Measurements from ENCODE around the gene ZBTB20.

Gene ZBTB20

DNA sequence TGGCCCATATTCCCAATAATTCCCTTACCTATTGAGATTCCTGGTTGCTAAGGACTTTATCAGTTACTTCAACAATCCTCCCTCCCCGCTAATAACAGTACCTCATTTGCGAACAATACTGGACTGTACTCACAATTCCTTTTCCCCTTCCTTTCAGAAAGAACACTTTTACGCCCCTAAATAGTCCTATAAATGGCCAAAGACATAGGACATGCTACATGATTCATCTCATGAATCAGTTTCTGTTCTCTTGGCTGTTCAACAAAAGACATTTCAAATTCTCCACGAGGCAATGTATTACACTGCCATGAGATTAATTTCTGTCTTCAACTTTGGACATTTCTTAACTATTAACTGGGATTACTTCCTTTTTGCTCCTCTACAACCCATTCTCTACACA lies 588.8 kb downstream of the ZBTB20 start:
- DNase-seq, result peak; percentile 11

- DNase-seq, result no peak
These were observed 589.3 kb downstream of the ZBTB20 start for GRCh38 chr3:114557791-114558190.

DNA sequence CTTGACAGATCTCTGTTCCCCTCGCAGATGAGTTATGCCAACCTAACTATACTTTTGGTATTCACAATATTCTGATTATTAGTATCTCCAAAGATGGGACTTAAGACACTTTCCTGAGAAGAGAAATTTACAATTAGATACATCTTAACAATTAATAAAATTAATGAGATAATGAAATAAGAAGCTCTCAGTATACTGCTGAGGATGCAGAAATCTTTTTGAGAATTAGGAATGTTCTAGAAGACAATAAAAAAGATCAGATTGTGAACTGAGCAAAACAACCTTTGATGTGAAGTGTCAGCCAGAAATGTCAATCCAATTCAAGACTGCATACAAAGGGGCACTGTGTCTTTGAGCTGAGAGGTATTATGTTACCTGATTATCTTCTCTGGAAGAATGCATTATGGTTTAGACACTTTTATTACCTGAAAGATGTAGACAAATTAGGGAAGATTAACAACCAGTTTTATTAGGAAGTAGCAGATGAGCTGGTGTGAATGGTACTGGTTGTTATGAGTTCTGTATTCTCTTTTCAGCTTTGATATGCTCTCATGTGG lies 590.4 kb downstream of the ZBTB20 start:
- no peak for DNase-seq

DNA sequence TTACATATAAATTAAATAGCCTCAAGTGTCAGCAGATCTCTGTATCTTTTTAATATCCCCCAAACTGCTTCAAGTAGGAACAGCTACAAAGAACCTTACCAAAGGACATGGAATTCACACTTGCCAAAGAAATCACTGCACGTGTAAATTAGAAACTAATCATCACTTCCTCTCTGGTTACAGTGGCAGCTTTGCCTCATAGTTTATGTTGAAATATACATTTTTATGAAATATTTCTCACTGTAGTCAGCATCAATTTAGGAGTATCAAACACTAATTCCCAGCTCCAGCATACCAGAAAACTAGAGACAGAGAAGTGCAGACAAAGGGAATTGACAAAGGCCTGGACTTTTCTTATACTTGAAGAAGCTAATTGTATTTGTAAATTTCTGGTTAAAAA lies 592.4 kb downstream of the ZBTB20 start:
- peak; percentile 73 for DNase-seq

- no peak for DNase-seq
These were observed 593.0 kb downstream of the ZBTB20 start for GRCh38 chr3:114553949-114554593.

- no peak for DNase-seq
These were observed 594.6 kb downstream of the ZBTB20 start for GRCh38 chr3:114552527-114552812.

DNA sequence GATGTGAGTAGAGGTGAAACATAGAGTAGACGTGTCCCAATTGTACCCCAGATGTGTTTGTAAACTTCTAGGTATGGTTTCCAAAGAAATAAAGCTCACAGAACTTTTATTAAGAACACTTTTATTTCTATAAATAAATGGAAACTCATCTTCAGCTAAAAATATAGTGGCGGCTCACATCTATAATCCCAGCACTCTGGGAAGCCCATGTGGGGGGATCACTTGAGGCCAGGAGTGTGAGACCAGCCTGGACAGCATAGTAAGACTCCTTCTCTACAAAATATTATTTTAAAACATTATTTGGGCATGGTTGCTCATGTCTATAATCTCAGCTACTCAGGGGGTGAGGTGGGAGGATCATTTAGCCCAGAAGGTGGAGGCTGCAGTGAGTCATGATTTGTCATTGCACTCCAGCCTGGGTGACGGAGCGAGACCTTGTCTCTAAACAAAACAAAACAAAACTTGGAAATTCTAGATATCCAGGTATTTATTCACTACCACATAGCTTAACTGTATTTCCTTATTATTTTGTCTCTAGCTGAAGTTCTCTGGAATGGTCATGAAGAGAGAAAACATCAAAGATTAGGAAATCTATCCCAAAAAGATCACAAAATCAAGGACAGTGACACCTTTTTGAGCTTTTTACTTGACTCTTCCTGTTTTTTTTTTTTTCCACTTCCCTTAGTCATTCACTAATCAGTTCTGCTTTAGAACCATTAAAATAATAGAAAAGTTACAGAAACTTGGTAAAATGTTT lies 595.1 kb downstream of the ZBTB20 start:
- peak; percentile 66 for DNase-seq

- DNase-seq, result no peak
These were observed 596.9 kb downstream of the ZBTB20 start for GRCh38 chr3:114550165-114550564.

DNA sequence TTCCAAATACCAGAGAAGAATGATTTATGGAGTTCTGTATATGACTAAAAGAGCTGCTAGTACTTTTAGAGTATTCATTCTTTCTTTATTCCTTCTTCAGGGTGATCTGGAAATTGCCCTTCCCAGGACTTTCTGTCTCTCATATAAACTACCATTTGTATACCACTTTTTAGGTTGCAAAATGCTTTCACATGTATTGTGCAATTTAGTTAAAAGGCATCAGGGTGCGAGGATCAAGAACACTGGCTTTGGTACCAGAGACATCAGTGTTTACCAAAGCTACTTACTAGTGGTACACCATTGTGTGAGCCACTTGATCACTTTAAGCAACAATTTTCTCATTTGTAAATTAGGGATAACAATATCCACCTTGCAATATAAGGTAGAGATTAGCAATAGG lies 601.9 kb downstream of the ZBTB20 start:
- DNase-seq, result no peak

DNA sequence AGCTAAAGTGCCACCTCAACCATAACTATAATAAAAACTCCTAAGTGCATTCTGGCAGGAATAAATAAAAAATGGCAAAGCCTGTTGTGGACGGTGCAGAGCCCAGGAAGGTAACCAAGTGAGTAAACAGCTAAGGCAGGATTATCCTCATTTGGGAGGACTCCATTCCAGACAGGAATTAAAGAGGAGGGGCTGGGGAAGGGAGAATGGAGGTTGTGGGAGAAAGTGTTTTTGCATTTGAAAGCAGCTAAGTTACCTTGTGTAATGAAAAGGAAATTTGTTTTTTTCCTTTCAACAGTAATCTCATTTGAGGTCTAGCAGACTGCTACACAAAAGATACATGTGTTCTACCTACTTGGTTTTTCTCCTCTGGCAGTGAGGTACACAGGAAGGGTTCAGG lies 604.7 kb downstream of the ZBTB20 start:
- no peak for DNase-seq

DNA sequence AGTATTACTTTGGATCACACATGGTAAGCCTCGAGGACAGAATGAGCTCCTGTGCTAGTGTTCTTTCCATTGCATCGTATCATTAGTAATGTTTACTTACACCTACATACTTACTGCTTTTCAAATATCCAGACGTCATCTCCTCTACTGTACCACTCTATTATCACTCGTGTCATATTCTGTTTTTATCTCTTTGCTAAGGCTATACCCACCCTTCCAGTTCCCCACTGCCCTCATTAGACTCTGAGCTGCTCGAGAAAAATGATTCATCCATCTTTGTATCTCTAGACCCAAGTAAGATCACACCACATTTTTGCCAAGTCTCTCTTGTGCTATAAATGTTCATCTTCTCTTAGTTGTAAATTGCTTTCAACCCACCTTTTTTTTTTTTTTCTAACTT lies 607.6 kb downstream of the ZBTB20 start:
- no peak for DNase-seq

DNA sequence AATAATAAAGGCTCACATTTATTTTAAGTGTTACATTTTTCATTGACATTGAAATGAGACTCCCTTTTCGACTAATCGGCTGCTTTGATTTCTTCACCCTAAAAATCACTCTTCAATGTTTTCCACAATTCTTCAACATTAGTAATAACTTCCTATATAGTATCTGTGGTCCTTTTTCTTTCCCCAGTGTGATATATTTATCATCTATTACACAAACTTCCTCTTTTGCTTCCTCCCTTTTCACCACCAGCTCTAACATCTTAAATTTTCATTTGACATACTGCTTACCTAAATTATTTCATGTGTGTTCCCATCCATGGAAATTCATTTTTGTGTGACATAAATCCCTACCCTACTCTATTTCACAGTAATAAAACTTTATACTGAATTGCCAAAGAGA lies 608.9 kb downstream of the ZBTB20 start:
- DNase-seq, result no peak

DNA sequence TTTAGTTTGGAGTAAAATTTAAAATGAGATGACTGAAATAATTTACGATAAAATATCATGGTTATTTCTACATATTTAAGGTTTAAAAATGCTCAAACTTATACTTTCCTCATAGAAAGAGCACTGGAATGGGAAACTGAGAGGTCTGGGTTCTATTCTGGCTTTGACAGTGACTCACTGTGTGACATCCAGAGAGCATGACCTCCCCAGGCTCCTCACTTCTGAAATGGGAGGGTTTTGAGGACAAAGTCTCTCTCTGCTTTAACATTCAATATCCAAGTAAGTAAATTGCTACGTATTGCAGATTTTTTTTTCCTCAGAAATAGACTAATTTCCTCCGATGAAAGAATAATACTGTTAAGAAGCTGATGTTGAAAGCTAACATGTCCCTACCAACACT lies 618.6 kb downstream of the ZBTB20 start:
- DNase-seq, result no peak

DNA sequence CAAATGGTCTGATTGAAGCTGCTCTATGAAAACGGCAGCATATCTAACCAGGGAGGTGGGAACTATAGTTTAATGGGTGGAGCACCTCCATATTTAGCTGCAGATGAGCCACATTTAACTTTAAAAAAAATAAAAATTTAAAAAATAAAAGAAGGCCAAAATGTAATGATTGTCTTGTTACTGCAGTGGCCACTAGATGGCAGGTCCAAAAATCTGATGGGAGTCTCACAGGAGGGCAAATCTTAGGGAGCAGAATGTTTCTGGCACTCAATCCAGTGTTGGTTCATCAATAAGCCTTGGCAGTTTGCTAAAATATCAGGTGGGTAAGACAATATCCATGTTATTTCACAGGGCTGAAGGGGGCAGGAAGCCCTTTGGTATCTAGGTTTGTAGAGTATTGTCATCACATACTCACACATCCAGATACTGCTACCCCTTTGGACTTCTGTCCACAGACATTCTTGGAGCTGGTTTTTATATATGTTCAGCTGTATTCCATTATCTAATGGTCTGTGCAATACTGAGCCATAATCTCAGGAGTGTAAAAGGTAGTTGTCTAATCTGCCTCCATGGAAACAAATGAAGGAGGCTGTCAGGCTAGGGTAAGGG lies 619.9 kb downstream of the ZBTB20 start:
- peak; percentile 20 for DNase-seq

GRCh38 chr3:114525278-114525677 lies 621.8 kb downstream of the ZBTB20 start:
- DNase-seq, result no peak

DNA sequence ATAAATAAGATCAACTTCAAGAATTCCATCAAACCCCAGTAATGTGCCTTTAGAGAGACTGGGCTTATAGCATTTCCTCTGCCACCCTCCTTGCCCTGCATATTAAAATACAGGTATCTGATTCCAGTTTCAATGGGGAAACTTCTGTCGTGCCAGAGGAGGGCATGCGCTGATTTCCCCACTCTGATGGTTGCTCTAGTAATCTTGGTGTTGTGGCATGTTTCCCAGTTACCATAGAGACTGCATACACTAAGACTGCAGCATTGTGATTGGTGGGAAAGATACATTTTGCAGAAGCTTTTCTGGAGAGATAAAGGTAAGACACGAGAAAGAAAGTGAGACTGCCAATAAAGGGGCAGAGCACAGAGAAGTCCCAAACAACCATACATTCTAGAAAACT lies 627.7 kb downstream of the ZBTB20 start:
- peak; percentile 48 for DNase-seq

DNA sequence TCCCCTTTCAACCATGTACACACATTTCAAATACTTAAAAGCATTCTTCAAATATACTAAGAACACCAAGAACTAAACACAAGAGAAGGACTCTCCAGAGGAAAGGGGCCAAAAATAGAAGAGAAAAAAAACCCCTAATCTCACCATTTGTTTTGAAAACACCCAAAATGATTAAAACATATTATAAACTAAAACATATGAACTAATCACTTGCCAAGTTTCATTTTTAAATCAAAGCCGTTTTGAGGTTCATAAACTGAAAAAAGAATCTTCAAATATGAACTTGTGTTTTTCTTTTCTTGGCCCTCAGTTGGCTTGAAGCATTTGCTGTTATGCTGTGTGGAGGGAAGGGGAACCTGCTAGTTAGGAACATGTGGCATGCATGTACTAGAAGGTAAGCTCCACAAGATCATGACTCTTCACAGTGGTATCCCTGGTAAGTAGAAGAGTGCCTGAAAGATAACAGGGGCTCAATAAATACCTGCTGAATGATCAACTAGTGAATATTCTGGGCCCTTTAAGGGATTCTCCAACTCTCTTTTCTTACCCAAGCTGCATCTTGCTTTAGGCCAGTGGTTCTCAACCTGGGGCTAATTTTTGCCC lies 628.8 kb downstream of the ZBTB20 start:
- no peak for DNase-seq

DNA sequence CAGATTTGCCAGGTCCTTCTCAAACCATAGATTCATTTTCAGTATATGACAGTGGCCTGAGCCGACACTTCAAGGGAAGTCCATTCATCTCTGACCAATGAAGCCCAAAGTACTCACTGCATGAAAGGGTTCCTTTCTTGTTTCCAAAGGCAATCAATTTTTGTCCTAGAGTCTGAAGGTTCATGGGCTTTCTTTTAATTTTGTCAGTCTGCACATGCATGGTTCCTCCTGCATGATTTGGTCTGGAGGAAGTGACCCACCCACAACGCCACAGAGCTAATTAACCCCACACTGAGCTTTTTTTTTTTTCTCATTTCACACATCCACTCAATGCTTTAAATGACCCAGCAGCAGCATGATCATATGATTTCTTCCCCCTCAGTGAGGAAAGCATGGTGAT lies 636.9 kb downstream of the ZBTB20 start:
- no peak for DNase-seq

DNA sequence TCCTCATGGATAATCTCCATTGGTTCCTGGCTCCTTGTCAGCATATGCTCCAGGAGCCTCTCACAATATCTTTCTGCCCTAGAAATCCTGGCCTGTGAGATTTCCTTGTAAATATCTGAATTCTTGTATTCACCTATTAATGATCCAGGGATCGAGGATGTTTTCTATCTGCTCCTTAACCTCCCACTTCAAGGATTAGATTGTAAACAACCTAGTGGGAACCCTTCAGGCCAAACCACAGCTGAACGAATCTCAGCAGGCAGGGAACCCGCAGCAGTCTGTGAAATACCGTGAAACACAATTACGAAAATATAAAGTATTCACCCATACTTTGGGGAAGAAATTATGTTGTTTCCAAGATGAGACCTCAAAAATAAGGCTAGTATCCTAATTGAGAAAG lies 637.3 kb downstream of the ZBTB20 start:
- no peak for DNase-seq

DNA sequence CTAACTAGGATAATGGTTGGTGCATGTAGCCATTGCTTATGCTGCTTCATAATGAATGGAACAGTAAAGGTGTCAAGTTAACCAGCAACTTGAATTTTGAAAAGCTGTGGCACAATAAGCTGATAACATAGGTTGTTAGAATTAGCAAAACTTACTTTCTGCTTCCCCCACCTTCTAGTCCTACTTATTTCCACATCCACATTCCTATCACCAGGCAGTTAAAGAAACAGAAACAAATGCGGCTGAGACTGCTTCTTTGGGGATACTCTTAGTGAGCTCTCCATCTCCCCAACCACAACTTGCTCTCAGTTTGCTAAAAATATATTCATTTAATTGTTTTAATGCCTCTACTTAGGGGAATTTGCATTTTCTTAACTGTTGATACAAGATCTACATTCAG lies 638.1 kb downstream of the ZBTB20 start:
- peak; percentile 5 for DNase-seq

DNA sequence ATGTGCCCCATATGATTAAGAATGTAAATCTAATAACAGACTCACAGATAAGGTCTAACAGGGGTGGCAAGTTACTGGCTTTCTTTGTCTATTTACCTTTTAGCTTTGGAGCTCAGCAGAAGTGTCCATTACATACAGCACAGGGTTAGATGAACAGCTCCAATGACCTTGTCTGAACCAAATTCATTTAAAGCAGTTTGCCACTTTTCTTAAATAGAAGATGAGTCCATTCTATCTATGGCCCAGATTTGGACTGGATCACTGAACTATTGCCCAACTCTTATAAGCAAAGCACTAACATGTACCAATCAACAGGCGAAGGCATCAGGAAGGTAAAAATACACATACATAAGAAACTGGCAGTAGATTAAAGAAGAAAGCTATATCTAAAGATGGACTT lies 638.9 kb downstream of the ZBTB20 start:
- DNase-seq, result no peak

DNA sequence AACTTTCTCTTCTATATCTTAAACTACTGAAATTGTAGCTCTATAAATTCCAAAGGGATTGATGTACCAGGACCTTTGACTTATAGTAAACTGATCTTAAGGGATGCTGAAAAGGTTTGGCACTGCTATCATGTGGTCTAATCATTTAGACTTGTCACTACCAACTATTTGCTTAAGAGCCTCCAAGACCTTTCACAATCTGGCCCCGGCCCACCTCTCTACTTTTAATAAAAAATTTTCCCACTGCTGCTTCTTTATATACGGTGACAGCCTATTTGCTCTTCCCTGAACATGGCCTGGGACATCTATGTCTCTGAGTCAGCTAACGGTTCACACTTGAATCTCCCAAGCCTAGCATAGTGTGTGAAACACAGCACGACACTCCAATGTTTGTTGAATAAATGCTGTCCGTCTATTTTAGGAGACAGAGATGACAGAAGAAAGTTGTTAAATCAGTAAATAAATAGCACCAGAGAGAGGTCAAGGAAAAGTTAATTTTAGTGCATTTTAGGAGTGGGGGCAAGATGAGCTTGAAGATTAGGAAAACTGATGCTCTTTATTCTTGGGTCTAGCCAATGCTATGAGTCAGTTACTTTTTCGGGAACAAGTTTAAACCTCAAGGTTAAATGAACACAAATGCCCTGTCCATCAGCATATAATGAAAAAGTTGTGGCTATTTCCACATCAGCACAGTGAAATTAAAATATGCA lies 640.3 kb downstream of the ZBTB20 start:
- DNase-seq, result peak; percentile 47

DNA sequence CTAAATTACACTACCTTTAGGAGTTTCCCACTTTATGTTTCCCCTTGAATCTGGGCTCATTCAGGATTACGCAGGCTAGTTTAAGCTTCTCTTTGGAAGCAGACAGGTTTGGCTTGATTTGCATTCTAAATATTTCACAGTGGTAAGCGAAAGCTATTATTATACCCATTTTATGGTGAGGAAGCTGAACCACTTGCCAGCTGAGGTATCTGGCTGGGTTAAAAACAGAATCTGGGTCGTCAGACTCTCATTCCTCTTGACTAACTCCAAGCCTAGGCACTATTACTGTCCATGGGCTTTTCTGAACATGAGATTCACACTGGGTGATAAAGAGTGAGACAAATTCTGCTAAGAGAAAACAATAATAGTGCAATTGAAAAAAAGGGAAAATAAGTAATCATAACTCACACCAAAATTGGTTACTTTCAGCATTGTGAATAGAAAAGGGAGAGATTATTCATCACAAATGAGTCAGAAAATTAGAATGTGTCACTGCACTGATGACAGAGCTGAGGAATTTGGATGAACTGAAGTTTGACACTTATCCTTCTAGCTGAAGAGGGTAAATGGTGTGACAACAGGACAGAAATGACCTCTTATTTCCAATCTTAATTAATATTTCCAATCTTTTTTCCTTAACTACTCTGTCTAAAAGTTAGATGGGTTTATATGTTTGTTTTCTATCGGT lies 642.0 kb downstream of the ZBTB20 start:
- DNase-seq, result peak; percentile 35

Data from fibroblast of skin of right quadriceps (primary cell).